ENCODE measurements around the gene MAST2. TPM values are rescaled to one million over a fixed set of nuclear protein-coding genes. Genes with fewer than 3 reads are reported as not detected.

Gene MAST2
- total RNA-seq, 4 donors from 2014 or later = 18.8 to 22.2 (median 20.2) TPM

- intact Hi-C loops (cut with DNase I) = no loop called here
- H3K9me3 ChIP-seq = no peaks in the 10 kb centered on the region
- no peak for DNase-seq
- H3K27ac ChIP-seq = no peak overlapping the region
- TF ChIP-seq CTCF (IDR thresholded peaks at IDR 0.05) = no peak
- no peak for TF ChIP-seq POLR2A (IDR thresholded peaks at IDR 0.05)
- H3K27me3 ChIP-seq = no peaks in the 10 kb centered on the region
- 84 to 92% methylated on average over 6 of the region's 6 CpGs for WGBS, 2 donors
- peaks cover 0 to 4% of the 10 kb centered on the region in 2 donors for H3K4me1 ChIP-seq
- no peak overlapping the region for H3K4me3 ChIP-seq (replicated peaks in 1 of 3)
- H3K36me3 ChIP-seq = no peaks in the 10 kb centered on the region
Observed at GRCh38 chr1:46070164-46070814, 266.9 kb downstream of the MAST2 start.

- intact Hi-C loops (cut with DNase I) = no loop called here
- Histone ChIP-seq H3K27me3 (no peaks in the 10 kb centered on the region), H3K4me1 (peaks cover 0 to 9% of the 10 kb centered on the region in 2 donors), H3K9me3 (no peaks in the 10 kb centered on the region), H3K36me3 (no peaks in the 10 kb centered on the region), H3K27ac (no peak overlapping the region), H3K4me3 (replicated peaks in 1 of 3) (no peak overlapping the region)
- no peak for DNase-seq
- TF ChIP-seq POLR2A (IDR thresholded peaks at IDR 0.05) (no peak), CTCF (IDR thresholded peaks at IDR 0.05) (no peak)
- 100% methylated on average over 1 of the region's 1 CpG for WGBS, 2 donors
Observed at GRCh38 chr1:46072975-46073374, 269.6 kb downstream of the MAST2 start.

- no peak for DNase-seq
- Histone ChIP-seq H3K9me3 (no peaks in the 10 kb centered on the region), H3K4me1 (peaks cover 0 to 9% of the 10 kb centered on the region in 2 donors), H3K36me3 (no peaks in the 10 kb centered on the region), H3K27ac (peak overlapping the region in 2 of 3 donors; percentile 3 to 41), H3K4me3 (replicated peaks in 1 of 3) (no peak overlapping the region), H3K27me3 (no peaks in the 10 kb centered on the region)
- TF ChIP-seq POLR2A (IDR thresholded peaks at IDR 0.05) = no peak
- no peak for TF ChIP-seq CTCF (IDR thresholded peaks at IDR 0.05)
- 39 to 42% methylated on average over 2 of the region's 2 CpGs for WGBS, 2 donors
- intact Hi-C loops (cut with DNase I) = no loop called here
Observed at GRCh38 chr1:46076343-46076742, 272.9 kb downstream of the MAST2 start.

- H3K9me3 ChIP-seq = no peaks in the 10 kb centered on the region
- H3K4me3 ChIP-seq (replicated peaks in 1 of 3) = no peak overlapping the region
- no peaks in the 10 kb centered on the region for H3K36me3 ChIP-seq
- no peak for DNase-seq
- intact Hi-C loops (cut with DNase I) = no loop called here
- WGBS, 2 donors = 94 to 98% methylated on average over 4 of the region's 4 CpGs
- H3K27me3 ChIP-seq = no peaks in the 10 kb centered on the region
- no peak overlapping the region for H3K27ac ChIP-seq
- H3K4me1 ChIP-seq = peaks cover 0 to 9% of the 10 kb centered on the region in 2 donors
- no peak for TF ChIP-seq CTCF (IDR thresholded peaks at IDR 0.05)
- no peak for TF ChIP-seq POLR2A (IDR thresholded peaks at IDR 0.05)
Observed at GRCh38 chr1:46077644-46078043, 274.2 kb downstream of the MAST2 start.

- TF ChIP-seq CTCF (IDR thresholded peaks at IDR 0.05) (no peak), POLR2A (IDR thresholded peaks at IDR 0.05) (no peak)
- H3K27ac ChIP-seq = no peak overlapping the region
- no peaks in the 10 kb centered on the region for H3K27me3 ChIP-seq
- intact Hi-C loops (cut with DNase I) = no loop called here
- no peak overlapping the region for H3K4me3 ChIP-seq (replicated peaks in 1 of 3)
- H3K9me3 ChIP-seq = no peaks in the 10 kb centered on the region
- H3K36me3 ChIP-seq = no peaks in the 10 kb centered on the region
- 96 to 100% methylated on average over 3 of the region's 3 CpGs for WGBS, 2 donors
- DNase-seq = no peak
- peaks cover 0 to 9% of the 10 kb centered on the region in 2 donors for H3K4me1 ChIP-seq
Observed at GRCh38 chr1:46080257-46080656, 276.8 kb downstream of the MAST2 start.
